HG03378 (cell line): ENCODE results near the gene PDE4B.

Experiments used
- ATAC-seq: cut with Tn5 transposase; IDR thresholded peaks from one replicate; pipeline ENCODE4 v1.9.1; 2021; ENCODE audit warnings: mild to moderate bottlenecking, moderate library complexity; ENCODE audit not compliant: unreplicated experiment

The PDE4B gene

GRCh38 chr1:66372522-66373101 is 579.9 kb downstream of the PDE4B start:
- no peak for ATAC-seq

DNA sequence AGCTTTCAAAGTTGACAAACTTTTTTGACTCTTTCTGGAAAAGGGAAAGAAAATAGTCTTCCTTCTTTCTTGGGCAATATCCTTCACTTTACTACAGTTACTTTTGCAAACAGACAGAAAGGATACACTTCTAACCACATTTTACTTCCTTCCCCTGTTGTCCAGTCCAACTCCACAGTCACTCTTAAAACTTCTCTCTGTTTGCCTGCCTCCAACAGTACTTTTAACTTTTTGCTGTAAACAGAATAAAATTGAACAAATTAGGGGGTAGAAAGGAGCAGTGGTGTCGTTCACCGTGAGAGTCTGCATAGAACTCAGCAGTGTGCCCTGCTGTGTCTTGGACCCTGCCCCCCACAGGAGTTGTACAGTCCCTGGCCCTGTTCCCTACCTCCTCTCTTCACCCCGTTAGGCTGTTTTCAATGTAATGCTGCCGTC is 580.5 kb downstream of the PDE4B start:
- no peak for ATAC-seq

DNA sequence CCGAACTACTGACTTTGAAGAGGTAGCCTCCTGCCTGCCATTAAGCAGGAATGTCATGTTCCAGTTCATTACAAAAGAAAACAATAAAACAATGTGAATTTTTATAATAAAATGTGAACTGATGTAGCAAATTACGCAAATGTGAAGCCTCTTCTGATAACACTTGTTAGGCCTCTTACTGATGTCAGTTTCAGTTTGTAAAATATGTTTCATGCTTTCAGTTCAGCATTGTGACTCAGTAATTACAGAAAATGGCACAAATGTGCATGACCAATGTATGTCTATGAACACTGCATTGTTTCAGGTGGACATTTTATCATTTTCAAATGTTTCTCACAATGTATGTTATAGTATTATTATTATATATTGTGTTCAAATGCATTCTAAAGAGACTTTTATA is 581.5 kb downstream of the PDE4B start:
- ATAC-seq: peak; percentile 42

DNA sequence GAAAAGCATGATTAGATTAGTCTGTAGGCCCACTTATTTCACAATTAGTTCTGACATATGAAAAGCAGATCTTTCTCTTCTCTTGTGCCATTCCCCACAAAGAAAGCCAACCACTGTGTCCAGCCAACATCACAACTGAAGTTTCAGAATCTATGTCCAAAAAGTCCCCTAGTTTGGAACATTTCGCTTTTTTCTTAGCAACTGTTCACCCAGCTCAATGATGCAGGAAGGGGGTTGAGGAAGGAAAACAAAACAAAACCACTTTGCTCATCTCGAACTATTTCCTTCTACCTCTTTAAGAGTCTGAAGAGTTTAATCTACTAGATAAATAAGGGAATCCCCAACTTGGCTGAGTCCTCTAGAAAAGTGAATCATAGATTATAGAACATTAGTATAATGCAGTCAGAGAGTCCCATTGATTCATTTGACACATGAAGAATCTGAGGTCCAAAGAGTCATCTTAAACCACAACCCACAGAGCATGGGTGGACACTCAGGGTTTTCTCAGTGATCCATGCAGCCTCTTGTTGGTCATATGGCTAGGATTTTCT is 581.9 kb downstream of the PDE4B start:
- ATAC-seq: peak; percentile 58

- ATAC-seq: no peak
Measured at GRCh38 chr1:66375125-66375524, 582.4 kb downstream of the PDE4B start.

- peak; percentile 92 for ATAC-seq
Measured at GRCh38 chr1:66380452-66381212, 587.9 kb downstream of the PDE4B start.

- no peak for ATAC-seq
Measured at GRCh38 chr1:66381621-66382275, 589.1 kb downstream of the PDE4B start.

DNA sequence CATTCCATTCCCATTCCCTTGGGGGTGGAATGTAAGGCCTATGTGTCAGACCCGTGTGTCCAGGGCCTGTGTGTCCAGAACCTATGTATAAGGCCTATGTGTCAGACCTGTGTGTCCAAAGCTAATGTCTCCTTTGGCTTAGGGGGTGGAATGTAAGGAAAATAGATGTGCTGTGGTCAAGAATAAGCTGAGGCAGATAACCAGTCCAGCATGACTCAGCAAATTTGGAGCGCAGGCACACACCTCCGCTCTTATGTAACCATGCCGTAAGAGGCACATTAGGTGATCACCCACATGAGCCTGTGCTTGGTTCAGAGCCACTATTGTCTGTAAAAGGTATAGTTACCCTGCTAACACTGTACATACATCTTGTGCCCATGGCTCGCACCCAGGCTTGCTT is 590.5 kb downstream of the PDE4B start:
- ATAC-seq: no peak

DNA sequence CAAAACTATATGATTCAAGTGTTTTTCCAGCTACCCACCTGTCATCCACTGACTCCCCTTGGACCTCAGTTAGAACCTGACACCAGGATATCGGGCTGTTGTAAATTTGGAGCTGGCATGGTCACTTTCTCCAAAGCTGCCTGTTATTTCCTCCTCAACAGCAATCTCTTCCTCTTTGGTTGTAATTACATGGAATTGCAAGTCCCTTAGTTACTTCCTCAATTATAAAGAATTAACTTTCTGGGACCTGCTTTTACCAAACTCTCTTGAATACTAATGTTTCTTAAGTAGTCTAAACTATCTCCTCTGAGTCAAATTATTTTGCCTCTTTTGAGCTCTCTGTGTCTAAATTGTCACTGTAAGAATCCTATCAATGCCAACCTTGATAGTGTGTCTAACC is 590.9 kb downstream of the PDE4B start:
- ATAC-seq: no peak

- no peak for ATAC-seq
Measured at GRCh38 chr1:66384258-66384921, 591.7 kb downstream of the PDE4B start.

GRCh38 chr1:66386712-66387111 is 594.0 kb downstream of the PDE4B start:
- no peak for ATAC-seq

- ATAC-seq: no peak
Measured at GRCh38 chr1:66388913-66389312, 596.2 kb downstream of the PDE4B start.

DNA sequence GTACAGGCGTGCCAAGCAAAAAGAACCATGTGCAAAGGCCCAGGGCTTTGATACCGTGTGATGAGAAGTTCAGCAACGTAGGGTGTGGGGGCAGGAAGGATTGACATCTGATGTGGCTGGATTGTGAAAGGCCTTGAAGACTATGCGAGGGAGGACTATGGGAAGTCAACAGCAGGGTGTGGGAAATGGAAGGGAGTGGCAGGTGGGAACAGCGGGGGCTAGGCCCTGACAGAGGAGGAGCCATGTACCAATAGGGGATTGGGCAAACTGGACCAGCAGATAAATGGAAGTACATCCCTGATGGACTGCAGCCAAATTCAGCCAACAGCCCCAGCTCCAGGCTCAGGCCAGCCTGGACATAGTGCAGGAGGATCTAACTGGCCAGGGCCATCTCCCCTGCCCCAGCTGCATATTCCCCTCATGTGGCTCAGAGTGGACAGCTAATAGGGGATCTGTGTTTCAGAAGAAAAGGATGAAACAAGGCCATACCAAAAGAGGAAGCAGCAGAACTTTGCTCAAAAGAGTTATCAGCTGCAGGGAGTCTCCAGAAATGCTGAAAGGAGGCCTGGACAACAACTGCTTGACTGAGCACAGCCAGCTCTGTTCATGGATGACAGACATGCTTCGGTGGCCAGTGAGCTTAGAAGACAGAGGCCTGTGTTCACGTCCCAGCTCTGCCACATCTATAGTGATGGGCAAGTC is 601.0 kb downstream of the PDE4B start:
- ATAC-seq: no peak

DNA sequence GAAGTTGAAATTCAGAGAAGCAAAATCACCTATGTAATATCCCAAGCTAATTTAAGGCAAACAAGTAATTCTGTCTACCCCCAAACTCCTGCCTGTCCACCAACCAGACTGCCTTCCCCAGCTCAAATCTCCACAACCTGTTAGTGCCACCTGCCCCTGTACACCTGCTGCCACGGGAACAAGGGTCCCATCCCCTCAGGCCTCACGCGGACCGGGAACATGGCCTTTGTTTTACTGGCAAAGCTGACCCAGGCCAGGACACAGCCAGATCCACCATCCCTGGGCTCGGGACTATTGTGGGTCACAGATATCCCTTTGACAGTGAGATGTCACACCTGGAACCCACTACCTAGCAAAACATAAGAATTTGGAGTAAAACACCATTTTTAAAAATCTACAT is 601.9 kb downstream of the PDE4B start:
- ATAC-seq: no peak

- no peak for ATAC-seq
Measured at GRCh38 chr1:66395202-66396061, 602.7 kb downstream of the PDE4B start.

DNA sequence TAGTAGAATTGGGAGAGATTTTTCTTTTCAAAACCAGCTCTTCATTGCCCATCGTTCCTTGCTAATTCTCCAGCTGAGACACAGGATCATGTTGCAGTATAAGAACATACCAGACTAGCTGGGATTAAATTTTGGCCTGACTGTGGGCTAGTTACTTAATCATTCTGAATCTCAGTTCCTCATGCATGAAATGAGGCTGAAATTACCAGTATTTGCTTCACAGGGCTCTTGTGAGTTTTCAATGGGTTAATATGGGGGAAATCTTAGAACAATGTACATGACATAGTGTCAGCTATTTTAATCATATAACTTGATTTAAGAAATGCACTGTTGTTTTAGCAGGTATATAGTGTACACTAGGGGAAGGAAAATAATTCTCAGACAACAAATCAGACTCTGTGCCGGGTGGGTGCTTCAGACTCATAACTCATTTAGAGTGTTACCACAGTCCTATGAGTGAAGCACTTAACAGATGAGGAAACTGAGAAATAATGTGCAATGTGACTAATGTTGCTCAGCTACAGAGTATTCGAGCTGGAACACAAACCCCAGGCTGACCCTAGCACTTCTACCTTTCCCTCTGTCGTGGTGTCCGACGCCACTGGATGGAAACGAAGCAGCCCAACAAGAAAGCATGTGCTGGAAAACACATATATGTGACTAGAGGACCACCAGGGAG is 603.7 kb downstream of the PDE4B start:
- ATAC-seq: peak; percentile 63

DNA sequence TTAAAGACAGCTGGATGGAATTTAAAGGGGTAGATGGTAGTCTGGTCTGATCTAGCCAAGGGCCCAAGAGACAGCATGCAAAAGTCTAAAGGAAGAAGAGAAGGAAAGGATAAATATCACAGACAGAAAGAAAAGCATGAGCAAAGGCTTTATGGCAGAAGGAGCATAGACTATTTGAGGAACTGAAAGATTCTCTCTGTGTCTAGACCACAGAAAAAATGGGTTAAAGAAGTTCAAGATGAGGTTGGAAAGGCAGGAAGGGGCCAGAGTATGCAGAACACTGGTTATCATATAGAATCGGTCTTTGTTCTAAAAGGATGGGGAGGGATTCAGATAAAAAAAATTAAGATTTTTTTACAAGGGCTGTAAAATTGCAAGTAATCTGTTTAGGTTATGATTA is 604.5 kb downstream of the PDE4B start:
- peak; percentile 35 for ATAC-seq

- peak; percentile 30 for ATAC-seq
Measured at GRCh38 chr1:66399888-66400529, 607.3 kb downstream of the PDE4B start.

- ATAC-seq: no peak
Measured at GRCh38 chr1:66400660-66401059, 608.0 kb downstream of the PDE4B start.
